Left lung (tissue), 10 donors: Measurements from ENCODE around the gene TMEM140. TPM values are rescaled to one million over a fixed set of nuclear protein-coding genes. Genes with fewer than 3 reads are reported as not detected.

Experiments
- ATAC-seq: fragments of 200-7000 bp; cut with Tn5 transposase; one replicate; pipeline ENCODE4 v1.9.1; 2020; ENCODE audit warnings: moderate library complexity
- DNase-seq, 4 donors: peaks; one replicate each; pipeline ENCODE4 v3.0.0-alpha.2; 2013 to 2020
- H3K27ac ChIP-seq, 2 donors: fragments of 200-600 bp; sonication (generic) in 1 of 2; one replicate each; pipeline versions ENCODE4 v1.5.0 to v1.8.0; 2020 to 2021
- H3K27me3 ChIP-seq, 2 donors: fragments of 200-600 bp; sonication (generic) in 1 of 2; one replicate each; pipeline versions ENCODE4 v1.5.0 to v1.8.0; 2020 to 2021
- H3K36me3 ChIP-seq, 2 donors: fragments of 200-600 bp; sonication (generic) in 1 of 2; one replicate each; pipeline versions ENCODE4 v1.5.0 to v1.8.0; 2020 to 2021
- H3K4me1 ChIP-seq, 2 donors: fragments of 200-600 bp; one replicate each; pipeline ENCODE4 v1.8.0; 2021
- H3K4me3 ChIP-seq, 2 donors: fragments of 200-600 bp; sonication (generic) in 1 of 2; one replicate each; pipeline versions ENCODE4 v1.5.0 to v1.8.0; 2020 to 2021; ENCODE audit warnings: mild to moderate bottlenecking in 1 of 2
- H3K9me3 ChIP-seq, 2 donors: fragments of 200-600 bp; sonication (generic) in 1 of 2; one replicate each; pipeline versions ENCODE4 v1.5.0 to v1.8.0; 2020 to 2021
- CTCF ChIP-seq, 2 donors: fragments of 200-600 bp; sonication (generic) in 1 of 2; IDR thresholded peaks; one replicate each; pipeline versions ENCODE4 v1.5.0 to v1.8.0; 2021; ENCODE audit warnings: antibody characterized with exemption in 2 of 2
- intact Hi-C, 2 donors: fragments of 100-400 bp; cut with DNase I; formaldehyde crosslinking; loops; one replicate each; pipeline versions ENCODE4 v1.11.2 to v1.14.2; 2022
- polyA plus RNA-seq, 6 donors: library from polyadenylated mRNA; unstranded; fragments of 120-200 nt; gene quantifications; one replicate each; pipeline ENCODE4 v1.2.1, GENCODE V29; 2013; ENCODE audit not compliant: insufficient read length in 6 of 6
- total RNA-seq, 2 donors: library from RNA; stranded (reverse); fragmentation: NEBNext Ultra II Directional; extraction: Animal tissue kit (Norgen Biotek cat#: 25700); gene quantifications; one replicate each; pipeline ENCODE4 v1.2.1, GENCODE V29; 2021
- donor health status: DM: no; HTN: yes; CAD: no.
- donor health status: DM: no; HTN: no; CAD: no.

Gene TMEM140
- total and polyA plus RNA-seq, 8 donors, result 17.7 to 25.4 (median 19.1) TPM

GRCh38 chr7:135189961-135190360, 42.1 kb downstream of the TMEM140 start:
- DNase-seq (no peak), ATAC-seq (no peak)
- Histone ChIP-seq H3K36me3 (peaks cover 0 to 95% of the 10 kb centered on the region in 2 donors), H3K9me3 (no peaks in the 10 kb centered on the region), H3K4me3 (no peak overlapping the region), H3K27me3 (no peaks in the 10 kb centered on the region), H3K27ac (no peak overlapping the region), H3K4me1 (no peaks in the 10 kb centered on the region)
- intact Hi-C loops, result no loop called here
- TF ChIP-seq CTCF (IDR thresholded peaks at IDR 0.05), result no peak

GRCh38 chr7:135190703-135191102, 42.8 kb downstream of the TMEM140 start:
- no peak overlapping the region for H3K27ac ChIP-seq
- no peaks in the 10 kb centered on the region for H3K27me3 ChIP-seq
- H3K4me1 ChIP-seq, result no peaks in the 10 kb centered on the region
- intact Hi-C loops, result no loop called here
- H3K36me3 ChIP-seq, result peaks cover 0 to 95% of the 10 kb centered on the region in 2 donors
- no peaks in the 10 kb centered on the region for H3K9me3 ChIP-seq
- TF ChIP-seq CTCF (IDR thresholded peaks at IDR 0.05), result no peak
- DNase-seq (no peak), ATAC-seq (no peak)
- H3K4me3 ChIP-seq, result no peak overlapping the region

- H3K4me3 ChIP-seq, result no peak overlapping the region
- no peak for TF ChIP-seq CTCF (IDR thresholded peaks at IDR 0.05)
- H3K9me3 ChIP-seq, result no peaks in the 10 kb centered on the region
- intact Hi-C loops, result no loop called here
- H3K27me3 ChIP-seq, result no peaks in the 10 kb centered on the region
- DNase-seq (no peak), ATAC-seq (no peak)
- no peak overlapping the region for H3K27ac ChIP-seq
- no peaks in the 10 kb centered on the region for H3K4me1 ChIP-seq
- peaks cover 0 to 95% of the 10 kb centered on the region in 2 donors for H3K36me3 ChIP-seq
Measured at GRCh38 chr7:135192914-135193536, 45.2 kb downstream of the TMEM140 start.

- H3K36me3 ChIP-seq, result peaks cover 0 to 94% of the 10 kb centered on the region in 2 donors
- DNase-seq, result no peak
- H3K9me3 ChIP-seq, result no peaks in the 10 kb centered on the region
- no peak overlapping the region for H3K27ac ChIP-seq
- no peaks in the 10 kb centered on the region for H3K27me3 ChIP-seq
- no peak for TF ChIP-seq CTCF (IDR thresholded peaks at IDR 0.05)
- intact Hi-C loops, result no loop called here
- no peak overlapping the region for H3K4me3 ChIP-seq
- ATAC-seq, result no peak
- H3K4me1 ChIP-seq, result no peaks in the 10 kb centered on the region
Measured at GRCh38 chr7:135193615-135194081, 45.8 kb downstream of the TMEM140 start.

- H3K9me3 ChIP-seq, result no peaks in the 10 kb centered on the region
- intact Hi-C loops, result no loop called here
- H3K27ac ChIP-seq, result no peak overlapping the region
- H3K27me3 ChIP-seq, result no peaks in the 10 kb centered on the region
- H3K36me3 ChIP-seq, result peaks cover 0 to 94% of the 10 kb centered on the region in 2 donors
- ATAC-seq, result no peak
- H3K4me3 ChIP-seq, result no peak overlapping the region
- TF ChIP-seq CTCF (IDR thresholded peaks at IDR 0.05), result no peak
- H3K4me1 ChIP-seq, result no peaks in the 10 kb centered on the region
- no peak for DNase-seq
Measured at GRCh38 chr7:135194494-135195095, 46.7 kb downstream of the TMEM140 start.
